ENCODE data around the gene SYT2.

GRCh38 chr1:202681736-202682420 lies 28.4 kb downstream of the SYT2 start:
- TF ChIP-seq POLR2A (IDR thresholded peaks at IDR 0.05) (no peak), CTCF (IDR thresholded peaks at IDR 0.05) (no peak), POLR2AphosphoS5 (IDR thresholded peaks at IDR 0.05) (no peak)

All from gastroesophageal sphincter (tissue), 3 donors.